Esophagus squamous epithelium (tissue), 5 donors: ENCODE results near the gene PRPF40B. TPM values are rescaled to one million over a fixed set of nuclear protein-coding genes. Genes with fewer than 3 reads are reported as not detected.

ENCODE experiments used
- DNase-seq: peaks from one replicate; lab custom pipeline; 2025; lab: John Stamatoyannopoulos, UW
- H3K27ac ChIP-seq, 4 donors: fragments of 200-600 bp; sonication (generic); one replicate each; pipeline ENCODE4 v1.5.1; 2016 to 2019; ENCODE audit warnings: mild to moderate bottlenecking in 1 of 4
- H3K27me3 ChIP-seq, 4 donors: fragments of 200-600 bp; sonication (generic); 1 replicate in 3 of 4; 2 replicates in 1 of 4; pipeline versions ENCODE4 v1.5.1 to v1.6.0; 2017 to 2021; ENCODE audit warnings: antibody characterized with exemption in 1 of 4
- H3K36me3 ChIP-seq, 3 donors: fragments of 200-600 bp; sonication (generic); one replicate each; pipeline ENCODE4 v1.5.1; 2016 to 2019
- H3K4me1 ChIP-seq, 3 donors: fragments of 200-600 bp; sonication (generic); one replicate each; pipeline ENCODE4 v1.5.1; 2017 to 2019
- H3K4me3 ChIP-seq, 4 donors: fragments of 200-600 bp; sonication (generic); 1 replicate in 3 of 4; 2 replicates in 1 of 4; pipeline ENCODE4 v1.5.1; 2016 to 2019; ENCODE audit warnings: mild to moderate bottlenecking in 2 of 4, moderate library complexity in 1 of 4
- H3K9me3 ChIP-seq, 3 donors: fragments of 200-600 bp; sonication (generic); one replicate each; pipeline ENCODE4 v1.5.1; 2016 to 2019
- CTCF ChIP-seq, 6 experiments: fragments of 450-650 bp in 4 of 6; fragments of 200-600 bp in 2 of 6; sonication (generic) in 2 of 6; IDR thresholded peaks; one replicate each; pipeline ENCODE4 v1.5.1; 2016 to 2019; ENCODE audit warnings: antibody characterized with exemption in 6 of 6, mild to moderate bottlenecking in 4 of 6, moderate library complexity in 4 of 6
- POLR2A ChIP-seq, 4 donors: fragments of 450-650 bp; IDR thresholded peaks; one replicate each; pipeline ENCODE4 v1.6.1; 2017; ENCODE audit warnings: antibody characterized with exemption in 4 of 4, mild to moderate bottlenecking in 4 of 4, moderate library complexity in 3 of 4
- WGBS, 2 donors: methylation state at CpG; one replicate each; pipeline ENCODE4 v1.1.5; 2018; 5-methylcytosine and 5-hydroxymethylcytosine counted together
- intact Hi-C: fragments of 100-400 bp; cut with DNase I; formaldehyde crosslinking; loops from one replicate; pipeline ENCODE4 v1.15.0; 2022
- total RNA-seq, 4 donors: library from RNA; depleted of rRNA; stranded (reverse); fragments of >200 nt; gene quantifications; one replicate each; pipeline ENCODE4 v1.1.0, GENCODE V29; 2016
- donor health status: DM: yes; HTN: yes; CAD: no.

The PRPF40B gene
- total RNA-seq, 4 donors from 2014 or later: 5.2 to 14.5 (median 10.2) TPM

GRCh38 chr12:49633703-49634345 lies 10.5 kb downstream of the PRPF40B start:
- no peaks in the 10 kb centered on the region for H3K27me3 ChIP-seq
- no peak overlapping the region for H3K27ac ChIP-seq
- peaks cover 0 to 16% (median 12%) of the 10 kb centered on the region in 3 donors for H3K4me1 ChIP-seq
- H3K9me3 ChIP-seq: no peaks in the 10 kb centered on the region
- intact Hi-C loops: no loop called here
- no peak for TF ChIP-seq CTCF (IDR thresholded peaks at IDR 0.05)
- no peak for TF ChIP-seq POLR2A (IDR thresholded peaks at IDR 0.05)
- WGBS, 2 donors: 89 to 100% methylated on average over 1 of the region's 2 CpGs
- peaks cover 0 to 68% (median 6%) of the 10 kb centered on the region in 3 donors for H3K36me3 ChIP-seq
- no peak overlapping the region for H3K4me3 ChIP-seq
- DNase-seq: no peak

GRCh38 chr12:49635036-49635435 lies 11.7 kb downstream of the PRPF40B start:
- Histone ChIP-seq H3K27me3 (no peaks in the 10 kb centered on the region), H3K9me3 (no peaks in the 10 kb centered on the region), H3K36me3 (peaks cover 0 to 78% (median 6%) of the 10 kb centered on the region in 3 donors), H3K4me3 (no peak overlapping the region), H3K4me1 (peaks cover 0 to 16% (median 12%) of the 10 kb centered on the region in 3 donors), H3K27ac (no peak overlapping the region)
- intact Hi-C loops: no loop called here
- DNase-seq: no peak
- TF ChIP-seq CTCF (IDR thresholded peaks at IDR 0.05) (no peak), POLR2A (IDR thresholded peaks at IDR 0.05) (no peak)
- WGBS, 2 donors: 84 to 100% methylated on average over 2 to 3 of the region's 9 CpGs

GRCh38 chr12:49635656-49636055 lies 12.3 kb downstream of the PRPF40B start:
- H3K36me3 ChIP-seq: peaks cover 0 to 81% (median 6%) of the 10 kb centered on the region in 3 donors
- H3K27me3 ChIP-seq: no peaks in the 10 kb centered on the region
- TF ChIP-seq CTCF (IDR thresholded peaks at IDR 0.05) (no peak), POLR2A (IDR thresholded peaks at IDR 0.05) (no peak)
- DNase-seq: no peak
- intact Hi-C loops: no loop called here
- 60 to 82% methylated on average over 1 to 4 of the region's 4 CpGs for WGBS, 2 donors
- no peaks in the 10 kb centered on the region for H3K9me3 ChIP-seq
- no peak overlapping the region for H3K4me3 ChIP-seq
- no peak overlapping the region for H3K27ac ChIP-seq
- peaks cover 0 to 16% (median 12%) of the 10 kb centered on the region in 3 donors for H3K4me1 ChIP-seq

- peaks cover 0 to 18% (median 12%) of the 10 kb centered on the region in 3 donors for H3K4me1 ChIP-seq
- DNase-seq: no peak
- no peaks in the 10 kb centered on the region for H3K9me3 ChIP-seq
- H3K36me3 ChIP-seq: peaks cover 0 to 81% (median 6%) of the 10 kb centered on the region in 3 donors
- intact Hi-C loops: no loop called here
- no peak overlapping the region for H3K27ac ChIP-seq
- TF ChIP-seq CTCF (IDR thresholded peaks at IDR 0.05) (no peak), POLR2A (IDR thresholded peaks at IDR 0.05) (no peak)
- no peak overlapping the region for H3K4me3 ChIP-seq
- 65 to 83% methylated on average over 11 to 12 of the region's 13 CpGs for WGBS, 2 donors
- no peaks in the 10 kb centered on the region for H3K27me3 ChIP-seq
These were observed 13.2 kb downstream of the PRPF40B start for GRCh38 chr12:49636574-49636973.

- WGBS, 2 donors: 27 to 50% methylated on average over 3 to 4 of the region's 9 CpGs
- no peak overlapping the region for H3K4me3 ChIP-seq
- peak in 5 of 6 experiments; percentile 50 to 75 (median 64) for TF ChIP-seq CTCF (IDR thresholded peaks at IDR 0.05)
- no peak for TF ChIP-seq POLR2A (IDR thresholded peaks at IDR 0.05)
- H3K9me3 ChIP-seq: no peaks in the 10 kb centered on the region
- intact Hi-C loops: no loop called here
- no peak for DNase-seq
- H3K27me3 ChIP-seq: no peaks in the 10 kb centered on the region
- peak overlapping the region in 3 of 4 donors; percentile 6 to 21 (median 19) for H3K27ac ChIP-seq
- peaks cover 0 to 81% (median 6%) of the 10 kb centered on the region in 3 donors for H3K36me3 ChIP-seq
- peaks cover 0 to 24% (median 18%) of the 10 kb centered on the region in 3 donors for H3K4me1 ChIP-seq
These were observed 13.8 kb downstream of the PRPF40B start for GRCh38 chr12:49636979-49637755.
